WTC11 (cell line): Measurements from ENCODE around the gene CCNQ.

Experiments
- AFF4 ChIP-seq: sonication (generic); formaldehyde crosslinking; IDR thresholded peaks from 2 replicates; pipeline ENCODE4 v1.8.1; 2023; ENCODE audit warnings: mild to moderate bottlenecking, missing genetic modification reagents, borderline replicate concordance
- ATF2 ChIP-seq: sonication (generic); formaldehyde crosslinking; IDR thresholded peaks from 2 replicates; pipeline ENCODE4 v1.8.1; 2022; ENCODE audit warnings: low read depth, missing genetic modification reagents, borderline replicate concordance
- ATF6 ChIP-seq: sonication (generic); formaldehyde crosslinking; IDR thresholded peaks from 2 replicates; pipeline ENCODE4 v1.8.1; 2023; ENCODE audit warnings: mild to moderate bottlenecking, missing genetic modification reagents
- CDX4 ChIP-seq: fragments of 250-450 bp; sonication (Bioruptor Pico); IDR thresholded peaks from 2 replicates; pipeline ENCODE4 v1.9.0; 2021; ENCODE audit warnings: moderate library complexity, mild to moderate bottlenecking, inconsistent platforms, borderline replicate concordance
- GABPB1 ChIP-seq: sonication (generic); formaldehyde crosslinking; IDR thresholded peaks from 2 replicates; pipeline ENCODE4 v1.8.1; 2023; ENCODE audit warnings: mild to moderate bottlenecking, missing genetic modification reagents
- IRF2 ChIP-seq: sonication (generic); formaldehyde crosslinking; IDR thresholded peaks from 2 replicates; pipeline ENCODE4 v1.8.0; 2022; ENCODE audit warnings: low read depth, missing genetic modification reagents, borderline replicate concordance
- MAX ChIP-seq: sonication (generic); formaldehyde crosslinking; IDR thresholded peaks from 2 replicates; pipeline ENCODE4 v1.8.0; 2022; ENCODE audit warnings: mild to moderate bottlenecking, missing genetic modification reagents
- SMAD3 ChIP-seq: sonication (generic); formaldehyde crosslinking; IDR thresholded peaks from 2 replicates; pipeline ENCODE4 v1.8.0; 2022; ENCODE audit warnings: missing genetic modification reagents, mild to moderate bottlenecking, borderline replicate concordance
- SMAD4 ChIP-seq: sonication (generic); formaldehyde crosslinking; IDR thresholded peaks from 2 replicates; pipeline ENCODE4 v1.8.0; 2022; ENCODE audit warnings: mild to moderate bottlenecking, missing genetic modification reagents
- STAT6 ChIP-seq: sonication (generic); formaldehyde crosslinking; conservative IDR thresholded peaks from 2 replicates; pipeline ENCODE4 v1.8.1; 2023; ENCODE audit warnings: mild to moderate bottlenecking, low read depth, missing genetic modification reagents, moderate library complexity
- USF2 ChIP-seq: sonication (generic); formaldehyde crosslinking; IDR thresholded peaks from 2 replicates; pipeline ENCODE4 v1.8.1; 2023; ENCODE audit warnings: mild to moderate bottlenecking, missing genetic modification reagents, moderate library complexity
- ZNF138 ChIP-seq: sonication (generic); formaldehyde crosslinking; conservative IDR thresholded peaks from 2 replicates; pipeline ENCODE4 v1.8.1; 2022; ENCODE audit warnings: mild to moderate bottlenecking, moderate library complexity, missing genetic modification reagents
- TF ChIP-seq, protein P1 (sequence below): fragments of 200-600 bp; IDR thresholded peaks from 2 replicates; pipeline ENCODE4 v1.8.0; 2022; ENCODE audit warnings: antibody characterized with exemption

GRCh38 chrX:153583433-153583832 is 15.5 kb downstream of the CCNQ start:
- no peak for TF ChIP-seq ZNF138 (CRISPR knock-in tag)
- no peak for TF ChIP-seq SMAD3 (CRISPR knock-in tag)
- TF ChIP-seq CDX4 (CRISPR knock-in tag), result no peak
- TF ChIP-seq, protein P1, sequence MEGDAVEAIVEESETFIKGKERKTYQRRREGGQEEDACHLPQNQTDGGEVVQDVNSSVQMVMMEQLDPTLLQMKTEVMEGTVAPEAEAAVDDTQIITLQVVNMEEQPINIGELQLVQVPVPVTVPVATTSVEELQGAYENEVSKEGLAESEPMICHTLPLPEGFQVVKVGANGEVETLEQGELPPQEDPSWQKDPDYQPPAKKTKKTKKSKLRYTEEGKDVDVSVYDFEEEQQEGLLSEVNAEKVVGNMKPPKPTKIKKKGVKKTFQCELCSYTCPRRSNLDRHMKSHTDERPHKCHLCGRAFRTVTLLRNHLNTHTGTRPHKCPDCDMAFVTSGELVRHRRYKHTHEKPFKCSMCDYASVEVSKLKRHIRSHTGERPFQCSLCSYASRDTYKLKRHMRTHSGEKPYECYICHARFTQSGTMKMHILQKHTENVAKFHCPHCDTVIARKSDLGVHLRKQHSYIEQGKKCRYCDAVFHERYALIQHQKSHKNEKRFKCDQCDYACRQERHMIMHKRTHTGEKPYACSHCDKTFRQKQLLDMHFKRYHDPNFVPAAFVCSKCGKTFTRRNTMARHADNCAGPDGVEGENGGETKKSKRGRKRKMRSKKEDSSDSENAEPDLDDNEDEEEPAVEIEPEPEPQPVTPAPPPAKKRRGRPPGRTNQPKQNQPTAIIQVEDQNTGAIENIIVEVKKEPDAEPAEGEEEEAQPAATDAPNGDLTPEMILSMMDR, result no peak
- no peak for TF ChIP-seq USF2 (CRISPR knock-in tag)
- TF ChIP-seq STAT6 (CRISPR knock-in tag), result no peak
- TF ChIP-seq ATF6 (CRISPR knock-in tag), result no peak
- TF ChIP-seq SMAD4 (CRISPR knock-in tag), result no peak
- TF ChIP-seq GABPB1 (CRISPR knock-in tag), result no peak
- no peak for TF ChIP-seq AFF4 (CRISPR knock-in tag)
- TF ChIP-seq ATF2 (CRISPR knock-in tag), result no peak
- no peak for TF ChIP-seq IRF2
- TF ChIP-seq MAX (CRISPR knock-in tag), result no peak
